Inferior parietal cortex (tissue), 1 donor: ENCODE data around the gene CD300LF.

Source experiments
- DNase-seq: peaks from one replicate; pipeline ENCODE4 v3.0.0-alpha.2; 2016; ENCODE audit errors: extremely low spot score

CD300LF gene

GRCh38 chr17:74686761-74687160 is 26.0 kb downstream of the CD300LF start:
- no peak for DNase-seq

- no peak for DNase-seq
Measured at GRCh38 chr17:74682471-74683190, 30.1 kb downstream of the CD300LF start.

GRCh38 chr17:74682028-74682427 is 30.7 kb downstream of the CD300LF start:
- no peak for DNase-seq

GRCh38 chr17:74680941-74681340 is 31.8 kb downstream of the CD300LF start:
- DNase-seq = no peak

GRCh38 chr17:74680213-74680612 is 32.5 kb downstream of the CD300LF start:
- no peak for DNase-seq

- no peak for DNase-seq
Measured at GRCh38 chr17:74679374-74679773, 33.3 kb downstream of the CD300LF start.

- DNase-seq = no peak
Measured at GRCh38 chr17:74678541-74678940, 34.2 kb downstream of the CD300LF start.

GRCh38 chr17:74677558-74678466 is 34.9 kb downstream of the CD300LF start:
- no peak for DNase-seq

- DNase-seq = peak; percentile 42
Measured at GRCh38 chr17:74671031-74671771, 41.5 kb downstream of the CD300LF start.

- no peak for DNase-seq
Measured at GRCh38 chr17:74670329-74670728, 42.4 kb downstream of the CD300LF start.

- DNase-seq = no peak
Measured at GRCh38 chr17:74663561-74663960, 49.2 kb downstream of the CD300LF start.

GRCh38 chr17:74659889-74660288 is 52.8 kb downstream of the CD300LF start:
- no peak for DNase-seq

GRCh38 chr17:74658620-74659019 is 54.1 kb downstream of the CD300LF start:
- no peak for DNase-seq

GRCh38 chr17:74654742-74655141 is 58.0 kb downstream of the CD300LF start:
- no peak for DNase-seq

- DNase-seq = no peak
Measured at GRCh38 chr17:74652020-74652419, 60.7 kb downstream of the CD300LF start.

- DNase-seq = no peak
Measured at GRCh38 chr17:74649909-74650308, 62.8 kb downstream of the CD300LF start.

- DNase-seq = no peak
Measured at GRCh38 chr17:74647871-74648672, 64.7 kb downstream of the CD300LF start.

- DNase-seq = no peak
Measured at GRCh38 chr17:74646231-74646630, 66.5 kb downstream of the CD300LF start.

- no peak for DNase-seq
Measured at GRCh38 chr17:74645010-74645409, 67.7 kb downstream of the CD300LF start.

- no peak for DNase-seq
Measured at GRCh38 chr17:74644419-74644818, 68.3 kb downstream of the CD300LF start.
